Measurements from ENCODE around the gene TMEM256.

DNA sequence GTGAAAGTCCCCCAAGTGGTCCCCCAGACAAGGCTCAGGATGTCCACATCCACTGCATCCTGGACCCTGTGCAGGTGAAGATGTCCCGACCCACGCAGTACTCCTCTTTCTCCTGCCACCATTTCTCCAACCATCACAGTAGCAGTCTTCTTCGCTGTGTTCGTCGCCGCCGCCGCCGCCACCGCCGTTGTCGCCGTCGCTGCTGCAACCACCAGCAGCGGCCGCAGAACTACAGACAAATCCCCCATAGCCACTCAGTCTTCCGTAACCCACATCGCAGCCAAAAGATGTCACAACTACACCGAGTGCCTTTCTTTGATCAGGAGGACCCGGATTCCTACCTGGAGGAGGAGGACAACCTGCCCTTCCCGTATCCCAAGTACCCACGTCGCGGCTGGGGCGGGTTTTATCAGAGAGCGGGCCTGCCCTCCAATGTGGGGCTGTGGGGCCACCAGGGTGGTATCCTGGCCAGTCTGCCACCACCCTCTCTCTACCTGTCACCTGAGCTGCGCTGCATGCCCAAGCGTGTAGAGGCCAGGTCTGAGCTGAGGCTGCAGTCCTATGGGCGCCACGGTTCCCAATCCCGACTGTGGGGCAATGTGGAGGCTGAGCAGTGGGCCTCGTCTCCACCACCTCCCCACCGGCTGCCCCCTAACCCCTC, 22.4 kb upstream of the TMEM256 start:
- TF ChIP-seq, protein P1, sequence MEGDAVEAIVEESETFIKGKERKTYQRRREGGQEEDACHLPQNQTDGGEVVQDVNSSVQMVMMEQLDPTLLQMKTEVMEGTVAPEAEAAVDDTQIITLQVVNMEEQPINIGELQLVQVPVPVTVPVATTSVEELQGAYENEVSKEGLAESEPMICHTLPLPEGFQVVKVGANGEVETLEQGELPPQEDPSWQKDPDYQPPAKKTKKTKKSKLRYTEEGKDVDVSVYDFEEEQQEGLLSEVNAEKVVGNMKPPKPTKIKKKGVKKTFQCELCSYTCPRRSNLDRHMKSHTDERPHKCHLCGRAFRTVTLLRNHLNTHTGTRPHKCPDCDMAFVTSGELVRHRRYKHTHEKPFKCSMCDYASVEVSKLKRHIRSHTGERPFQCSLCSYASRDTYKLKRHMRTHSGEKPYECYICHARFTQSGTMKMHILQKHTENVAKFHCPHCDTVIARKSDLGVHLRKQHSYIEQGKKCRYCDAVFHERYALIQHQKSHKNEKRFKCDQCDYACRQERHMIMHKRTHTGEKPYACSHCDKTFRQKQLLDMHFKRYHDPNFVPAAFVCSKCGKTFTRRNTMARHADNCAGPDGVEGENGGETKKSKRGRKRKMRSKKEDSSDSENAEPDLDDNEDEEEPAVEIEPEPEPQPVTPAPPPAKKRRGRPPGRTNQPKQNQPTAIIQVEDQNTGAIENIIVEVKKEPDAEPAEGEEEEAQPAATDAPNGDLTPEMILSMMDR (IDR thresholded peaks at IDR 0.05; ENCODE audit: extremely low read depth in 1 of 2, insufficient read depth in 1 of 2, low read depth in 1 of 2, low read length in 2 of 2) = no peak
- TF ChIP-seq, protein P2, sequence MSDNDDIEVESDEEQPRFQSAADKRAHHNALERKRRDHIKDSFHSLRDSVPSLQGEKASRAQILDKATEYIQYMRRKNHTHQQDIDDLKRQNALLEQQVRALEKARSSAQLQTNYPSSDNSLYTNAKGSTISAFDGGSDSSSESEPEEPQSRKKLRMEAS (IDR thresholded peaks at IDR 0.05; ENCODE audit: insufficient read depth, insufficient read length) = no peak
- TF ChIP-seq EZH2 (IDR thresholded peaks at IDR 0.05; ENCODE audit: borderline replicate concordance, low read depth, low read length, severe bottlenecking) (no peak), POLR2A (IDR thresholded peaks at IDR 0.05; ENCODE audit: low read depth, low read length) (no peak)

Data from endothelial cell of umbilical vein (primary cell).